ENCODE data around the gene TUBGCP5.
A peak's percentile ranks its signal among the peaks of the same experiment; 100 is the strongest.
"Not testable (repeated sequence)": the region's sequence is repeated elsewhere in the genome, so short reads cannot be mapped to it uniquely, and the experiment has no call there.

Gene TUBGCP5

GRCh38 chr15:23041736-23042135 is 2.4 kb upstream of the TUBGCP5 start:
- not testable (repeated sequence) for DNase-seq (ENCODE audit: low read depth)

GRCh38 chr15:23039917-23040281 is 530 bp upstream of the TUBGCP5 start:
- DNase-seq (ENCODE audit: low read depth) = no peak

GRCh38 chr15:23038726-23039142 is 635 bp downstream of the TUBGCP5 start:
- no peak for DNase-seq (ENCODE audit: low read depth)

- peak; percentile 48 for DNase-seq (ENCODE audit: low read depth)
Measured at GRCh38 chr15:23035964-23036566, 3.3 kb downstream of the TUBGCP5 start.

- no peak for DNase-seq (ENCODE audit: low read depth)
Measured at GRCh38 chr15:23033979-23034378, 5.4 kb downstream of the TUBGCP5 start.

- no peak for DNase-seq (ENCODE audit: low read depth)
Measured at GRCh38 chr15:23026218-23026617, 13.2 kb downstream of the TUBGCP5 start.

- DNase-seq (ENCODE audit: low read depth) = no peak
Measured at GRCh38 chr15:23022156-23022555, 17.2 kb downstream of the TUBGCP5 start.

- no peak for DNase-seq (ENCODE audit: low read depth)
Measured at GRCh38 chr15:23014394-23015000, 24.9 kb downstream of the TUBGCP5 start.

- no peak for DNase-seq (ENCODE audit: low read depth)
Measured at GRCh38 chr15:23013681-23014080, 25.7 kb downstream of the TUBGCP5 start.

- DNase-seq (ENCODE audit: low read depth) = not testable (repeated sequence)
Measured at GRCh38 chr15:23012616-23013015, 26.8 kb downstream of the TUBGCP5 start.

- DNase-seq (ENCODE audit: low read depth) = no peak
Measured at GRCh38 chr15:23003736-23004135, 35.6 kb downstream of the TUBGCP5 start.

GRCh38 chr15:23002920-23003319 is 36.4 kb downstream of the TUBGCP5 start:
- no peak for DNase-seq (ENCODE audit: low read depth)

- no peak for DNase-seq (ENCODE audit: low read depth)
Measured at GRCh38 chr15:22995795-22996194, 43.6 kb downstream of the TUBGCP5 start.

- no peak for DNase-seq (ENCODE audit: low read depth)
Measured at GRCh38 chr15:22992024-22992326, 47.4 kb downstream of the TUBGCP5 start.

GRCh38 chr15:22989576-22990477 is 49.5 kb downstream of the TUBGCP5 start:
- DNase-seq (ENCODE audit: low read depth) = no peak

- no peak for DNase-seq (ENCODE audit: low read depth)
Measured at GRCh38 chr15:22988811-22989210, 50.6 kb downstream of the TUBGCP5 start.

GRCh38 chr15:22981931-22982330 is 57.4 kb downstream of the TUBGCP5 start:
- not testable (repeated sequence) for DNase-seq (ENCODE audit: low read depth)

- DNase-seq (ENCODE audit: low read depth) = no peak
Measured at GRCh38 chr15:22981051-22981840, 58.1 kb downstream of the TUBGCP5 start.

GRCh38 chr15:22980189-22981050 is 58.9 kb downstream of the TUBGCP5 start, which contains the start of gene CYFIP1:
CYFIP1 (minus strand) TSS chr15:22980368; CDS start chr15:22947285, 33,083 bp downstream.
- peak; percentile 43 for DNase-seq (ENCODE audit: low read depth)

GRCh38 chr15:22979238-22980188 is 59.9 kb downstream of the TUBGCP5 start:
- DNase-seq (ENCODE audit: low read depth) = no peak

Data from CMK (cell line).